Hepatocyte (in vitro differentiated cells): ENCODE results near the gene VPS18. TPM values are rescaled to one million over a fixed set of nuclear protein-coding genes. Genes with fewer than 3 reads are reported as not detected.

Experiments
- DNase-seq: peaks from one replicate; pipeline ENCODE4 v3.0.0-alpha.2; 2016; ENCODE audit warnings: low spot score
- H2AFZ ChIP-seq: fragments of 200-600 bp; sonication (generic); 2 replicates; pipeline ENCODE4 v1.6.0; 2016; ENCODE audit warnings: antibody characterized with exemption, mild to moderate bottlenecking
- H3K27ac ChIP-seq: fragments of 200-600 bp; sonication (generic); 2 replicates; pipeline ENCODE4 v1.5.1; 2016; ENCODE audit warnings: mild to moderate bottlenecking
- H3K27me3 ChIP-seq: fragments of 200-600 bp; sonication (generic); 2 replicates; pipeline ENCODE4 v1.6.1; 2016
- H3K36me3 ChIP-seq: fragments of 200-600 bp; sonication (generic); replicated peaks from 2 replicates; pipeline ENCODE4 v1.5.1; 2016; ENCODE audit warnings: low read depth; ENCODE audit not compliant: insufficient read depth
- H3K4me1 ChIP-seq: fragments of 200-600 bp; sonication (generic); 2 replicates; pipeline ENCODE4 v1.5.1; 2016; ENCODE audit warnings: mild to moderate bottlenecking, moderate library complexity; ENCODE audit not compliant: insufficient read depth
- H3K4me2 ChIP-seq: fragments of 200-600 bp; sonication (generic); 2 replicates; pipeline ENCODE4 v1.6.0; 2016
- H3K4me3 ChIP-seq: fragments of 200-600 bp; sonication (generic); 2 replicates; pipeline ENCODE4 v1.5.1; 2016; ENCODE audit warnings: mild to moderate bottlenecking
- H3K79me2 ChIP-seq: fragments of 200-600 bp; sonication (generic); 2 replicates; pipeline ENCODE4 v1.6.0; 2017; ENCODE audit warnings: mild to moderate bottlenecking
- H3K9me2 ChIP-seq: fragments of 200-600 bp; sonication (generic); replicated peaks from 2 replicates; pipeline ENCODE4 v1.6.0; 2017; ENCODE audit warnings: mild to moderate bottlenecking; ENCODE audit not compliant: insufficient read depth
- H3K9me3 ChIP-seq: fragments of 200-600 bp; sonication (generic); 2 replicates; pipeline ENCODE4 v1.5.1; 2016; ENCODE audit warnings: low read depth, mild to moderate bottlenecking
- H4K20me1 ChIP-seq: fragments of 200-600 bp; sonication (generic); 2 replicates; pipeline ENCODE4 v1.6.0; 2016; ENCODE audit warnings: mild to moderate bottlenecking; ENCODE audit not compliant: insufficient read depth, poor library complexity, severe bottlenecking
- CTCF ChIP-seq: fragments of 200-600 bp; sonication (generic); IDR thresholded peaks from 2 replicates; pipeline ENCODE4 v1.5.1; 2016; ENCODE audit warnings: antibody characterized with exemption, mild to moderate bottlenecking; ENCODE audit not compliant: poor library complexity
- EZH2 ChIP-seq: fragments of 200-600 bp; sonication (generic); IDR thresholded peaks from 2 replicates; pipeline ENCODE4 v1.6.1; 2016; ENCODE audit warnings: antibody characterized with exemption, mild to moderate bottlenecking, borderline replicate concordance
- EZH2phosphoT487 ChIP-seq: fragments of 200-600 bp; sonication (generic); IDR thresholded peaks from one replicate; pipeline ENCODE4 v1.6.1; 2018; ENCODE audit warnings: antibody characterized with exemption, mild to moderate bottlenecking, low read depth, moderate library complexity; ENCODE audit not compliant: unreplicated experiment, severe bottlenecking
- WGBS: methylation state at CpG from one replicate; pipeline ENCODE4 v1.1.6; 2016; ENCODE audit warnings: low lambda C conversion rate; ENCODE audit errors: missing lambda C conversion rate; 5-methylcytosine and 5-hydroxymethylcytosine counted together
- polyA plus RNA-seq: library from polyadenylated mRNA; unstranded; fragments of >200 nt; fragmentation: Nextera tagmentation; extraction: Ambion mirVana; gene quantifications from 2 replicates; pipeline ENCODE4 v1.2.1, GENCODE V29; 2016
- total RNA-seq: library from RNA; depleted of rRNA; stranded (reverse); fragments of >200 nt; gene quantifications from 2 replicates; pipeline ENCODE4 v1.2.3, GENCODE V29; 2014

Gene VPS18
- total and polyA plus RNA-seq, 2 experiments from 2014 or later: 38.3 to 40.3 TPM

GRCh38 chr15:40930430-40931299 lies 36.4 kb downstream of the VPS18 start:
- peak overlapping the region; percentile 28 for H2AFZ ChIP-seq
- H3K4me3 ChIP-seq: peak overlapping the region; percentile 60
- H3K9me2 ChIP-seq: no peaks in the 10 kb centered on the region
- H3K79me2 ChIP-seq: no peaks in the 10 kb centered on the region
- WGBS: 2% methylated on average over 41 of the region's 46 CpGs
- peak overlapping the region; percentile 99 for H3K4me2 ChIP-seq
- H3K36me3 ChIP-seq: no peaks in the 10 kb centered on the region
- H3K9me3 ChIP-seq: no peaks in the 10 kb centered on the region
- H4K20me1 ChIP-seq: peaks cover 3% of the 10 kb centered on the region
- no peak overlapping the region for H3K27ac ChIP-seq
- TF ChIP-seq EZH2phosphoT487 (no peak), EZH2 (peak; percentile 45), CTCF (peak; percentile 78)
- H3K27me3 ChIP-seq: peaks cover 39% of the 10 kb centered on the region
- DNase-seq: peak; percentile 74
- H3K4me1 ChIP-seq: peaks cover 73% of the 10 kb centered on the region

DNA sequence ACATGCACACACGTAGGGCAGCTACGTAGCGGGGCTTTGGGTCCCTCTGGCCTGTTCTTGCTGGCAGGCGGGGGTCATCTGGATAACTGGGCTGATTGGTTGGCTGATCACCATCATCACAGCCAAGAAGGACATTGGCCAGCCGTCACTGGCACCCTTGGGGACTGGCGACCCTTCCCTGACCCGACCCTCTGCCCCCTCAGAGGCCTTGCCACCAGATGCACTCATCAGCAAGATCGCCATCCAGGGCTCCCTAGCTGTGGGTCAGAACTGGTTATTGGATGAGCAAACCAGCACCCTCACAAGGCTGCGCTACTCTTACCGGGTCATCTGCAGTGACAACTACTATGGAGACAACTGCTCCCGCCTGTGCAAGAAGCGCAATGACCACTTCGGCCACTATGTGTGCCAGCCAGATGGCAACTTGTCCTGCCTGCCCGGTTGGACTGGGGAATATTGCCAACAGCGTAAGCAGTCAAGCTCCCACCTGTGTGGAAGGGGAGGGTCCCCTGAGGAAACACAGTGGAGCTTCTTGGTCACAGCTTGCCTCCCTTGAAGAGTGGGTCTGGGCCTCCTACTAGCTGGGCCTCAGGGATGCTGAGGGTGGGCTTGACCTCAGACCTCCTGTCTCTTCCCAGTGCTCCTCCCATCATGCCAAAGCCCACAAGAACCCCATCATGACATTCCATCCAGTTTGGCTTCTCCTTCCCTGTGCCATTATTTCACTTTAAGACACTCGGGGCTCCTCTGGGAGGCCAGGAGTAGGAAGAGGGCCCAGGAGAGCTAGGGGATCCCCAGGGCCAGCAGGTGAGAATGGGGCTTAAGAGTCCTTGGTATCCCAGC lies 37.3 kb downstream of the VPS18 start:
- no peak overlapping the region for H3K4me3 ChIP-seq
- peaks cover 31% of the 10 kb centered on the region for H3K27me3 ChIP-seq
- no peaks in the 10 kb centered on the region for H3K9me2 ChIP-seq
- no peaks in the 10 kb centered on the region for H3K9me3 ChIP-seq
- H3K4me1 ChIP-seq: peaks cover 65% of the 10 kb centered on the region
- no peak for TF ChIP-seq EZH2phosphoT487
- no peak for TF ChIP-seq CTCF
- TF ChIP-seq EZH2: no peak
- no peak for DNase-seq
- no peak overlapping the region for H2AFZ ChIP-seq
- H4K20me1 ChIP-seq: peaks cover 3% of the 10 kb centered on the region
- H3K79me2 ChIP-seq: no peaks in the 10 kb centered on the region
- peak overlapping the region; percentile 99 for H3K4me2 ChIP-seq
- peak overlapping the region; percentile 85 for H3K27ac ChIP-seq
- 88% methylated on average over 16 of the region's 16 CpGs for WGBS
- no peaks in the 10 kb centered on the region for H3K36me3 ChIP-seq

DNA sequence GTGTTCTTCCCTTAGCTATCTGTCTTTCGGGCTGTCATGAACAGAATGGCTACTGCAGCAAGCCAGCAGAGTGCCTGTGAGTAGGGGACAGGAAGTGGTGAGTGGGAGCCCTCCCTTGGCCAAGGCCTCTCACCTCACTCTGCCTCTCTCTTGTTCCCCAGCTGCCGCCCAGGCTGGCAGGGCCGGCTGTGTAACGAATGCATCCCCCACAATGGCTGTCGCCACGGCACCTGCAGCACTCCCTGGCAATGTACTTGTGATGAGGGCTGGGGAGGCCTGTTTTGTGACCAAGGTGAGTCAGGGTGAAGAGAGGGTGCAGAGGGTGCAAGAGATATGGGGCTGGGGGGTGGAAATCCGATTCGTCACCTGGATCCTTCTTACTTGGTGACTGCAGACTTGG lies 37.9 kb downstream of the VPS18 start:
- H3K36me3 ChIP-seq: no peaks in the 10 kb centered on the region
- WGBS: 65% methylated on average over 8 of the region's 8 CpGs
- no peak for TF ChIP-seq CTCF
- TF ChIP-seq EZH2: no peak
- TF ChIP-seq EZH2phosphoT487: no peak
- no peaks in the 10 kb centered on the region for H3K9me3 ChIP-seq
- no peak overlapping the region for H3K4me3 ChIP-seq
- DNase-seq: no peak
- H3K4me2 ChIP-seq: peak overlapping the region; percentile 99
- H3K9me2 ChIP-seq: no peaks in the 10 kb centered on the region
- H3K4me1 ChIP-seq: peaks cover 58% of the 10 kb centered on the region
- peaks cover 3% of the 10 kb centered on the region for H4K20me1 ChIP-seq
- no peak overlapping the region for H2AFZ ChIP-seq
- peaks cover 24% of the 10 kb centered on the region for H3K27me3 ChIP-seq
- H3K79me2 ChIP-seq: no peaks in the 10 kb centered on the region
- peak overlapping the region; percentile 85 for H3K27ac ChIP-seq
